GM19324 (cell line): ENCODE measurements around the gene PLEKHA8.

ENCODE experiments used
- ATAC-seq: cut with Tn5 transposase; IDR thresholded peaks from one replicate; pipeline ENCODE4 v1.9.1; 2021; ENCODE audit warnings: mild to moderate bottlenecking, moderate library complexity; ENCODE audit not compliant: unreplicated experiment, low FRiP score

Gene PLEKHA8

GRCh38 chr7:30028216-30028748 lies at the start of gene PLEKHA8:
PLEKHA8 (plus strand) TSS chr7:30028412; CDS start chr7:30028763, 351 bp downstream.
- peak; percentile 56 for ATAC-seq

- no peak for ATAC-seq
Measured at GRCh38 chr7:29980151-29980550, 48.1 kb upstream of the PLEKHA8 start.

GRCh38 chr7:29987083-29987482 lies 41.1 kb upstream of the PLEKHA8 start:
- ATAC-seq = no peak

GRCh38 chr7:29987811-29988317 lies 40.3 kb upstream of the PLEKHA8 start:
- no peak for ATAC-seq

GRCh38 chr7:29988424-29989256 lies 39.6 kb upstream of the PLEKHA8 start:
- peak; percentile 37 for ATAC-seq

GRCh38 chr7:29989257-29989995 lies 38.8 kb upstream of the PLEKHA8 start, which contains the start of gene SCRN1:
SCRN1 (minus strand) TSS chr7:29989801; CDS start chr7:29969067, 20,734 bp downstream.
- ATAC-seq = peak; percentile 45

DNA sequence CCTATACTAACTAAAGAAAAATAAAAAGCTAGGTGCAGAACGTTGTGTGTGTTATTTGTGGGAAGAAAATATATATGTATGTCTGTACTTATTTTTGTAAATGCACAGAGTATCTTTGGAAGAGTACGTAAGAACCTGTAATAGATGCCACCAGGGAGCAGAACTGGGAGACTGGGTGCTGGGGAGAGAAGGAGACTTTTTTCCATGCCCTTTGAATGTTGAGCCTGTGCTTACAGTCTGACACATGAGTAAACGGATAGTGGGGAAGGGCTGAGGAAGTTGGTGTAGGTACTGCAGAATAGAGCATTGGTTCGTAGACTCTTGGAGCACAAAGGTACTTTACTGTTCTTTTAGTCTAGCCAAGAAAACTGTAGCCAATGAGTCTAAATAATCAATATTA lies 37.3 kb upstream of the PLEKHA8 start:
- ATAC-seq = no peak

DNA sequence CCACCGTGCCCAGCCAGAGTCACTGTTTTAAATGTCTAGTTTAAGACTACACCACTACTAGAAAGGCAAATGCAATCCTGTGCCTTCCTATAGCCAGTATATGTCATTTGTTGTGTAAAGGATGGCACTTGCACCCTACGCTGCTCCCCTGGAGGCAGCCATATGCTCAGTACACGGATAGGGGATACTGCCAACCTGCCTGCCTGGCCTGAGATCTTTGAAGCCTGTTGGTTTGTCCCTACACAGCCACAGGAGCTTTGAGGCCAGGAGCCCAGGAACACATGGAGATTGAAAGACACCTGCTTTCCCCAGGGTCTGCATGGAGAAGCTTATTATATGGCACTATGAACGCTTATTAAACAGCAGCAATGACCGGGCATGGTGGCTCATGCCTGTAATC lies 36.3 kb upstream of the PLEKHA8 start:
- ATAC-seq = no peak

DNA sequence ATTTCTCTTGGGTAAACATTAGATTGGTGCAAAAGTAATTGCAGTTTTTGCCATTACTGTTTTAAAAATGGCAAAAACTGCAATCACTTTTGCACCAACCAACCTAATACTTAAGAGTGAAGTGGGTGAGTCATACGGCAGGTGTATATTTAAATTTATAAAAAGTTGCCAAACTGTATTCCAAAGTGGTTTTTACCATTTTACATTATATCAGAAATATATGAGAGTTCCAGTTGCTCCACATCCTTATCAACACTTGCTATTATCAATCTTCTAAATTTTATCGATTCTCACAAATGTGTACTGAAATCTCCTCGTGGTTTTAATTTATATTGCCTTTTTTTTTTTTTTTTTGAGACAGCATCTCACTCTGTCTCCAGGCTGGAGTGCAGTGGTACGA lies 35.1 kb upstream of the PLEKHA8 start:
- no peak for ATAC-seq

GRCh38 chr7:29995652-29996051 lies 32.6 kb upstream of the PLEKHA8 start:
- no peak for ATAC-seq

DNA sequence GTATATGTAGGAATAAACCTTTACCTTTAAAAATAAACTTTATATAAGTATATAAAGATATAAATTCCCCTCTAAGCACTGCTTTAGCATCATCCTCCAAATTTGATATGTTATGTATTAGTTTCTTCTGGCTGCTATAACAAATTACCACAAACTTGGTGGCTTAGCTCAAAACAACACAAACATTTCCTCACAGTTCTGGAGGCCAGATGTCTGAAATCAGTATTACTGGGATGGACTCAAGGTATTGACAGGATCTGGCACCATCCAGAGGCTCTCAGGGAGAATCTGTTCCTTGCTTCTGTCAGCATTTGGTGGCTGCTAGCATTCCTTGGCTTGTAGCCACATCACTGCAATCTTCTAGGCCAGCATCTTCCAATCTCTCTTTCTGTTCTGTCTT lies 31.9 kb upstream of the PLEKHA8 start:
- no peak for ATAC-seq

- ATAC-seq = no peak
Measured at GRCh38 chr7:29998489-29998888, 29.7 kb upstream of the PLEKHA8 start.

DNA sequence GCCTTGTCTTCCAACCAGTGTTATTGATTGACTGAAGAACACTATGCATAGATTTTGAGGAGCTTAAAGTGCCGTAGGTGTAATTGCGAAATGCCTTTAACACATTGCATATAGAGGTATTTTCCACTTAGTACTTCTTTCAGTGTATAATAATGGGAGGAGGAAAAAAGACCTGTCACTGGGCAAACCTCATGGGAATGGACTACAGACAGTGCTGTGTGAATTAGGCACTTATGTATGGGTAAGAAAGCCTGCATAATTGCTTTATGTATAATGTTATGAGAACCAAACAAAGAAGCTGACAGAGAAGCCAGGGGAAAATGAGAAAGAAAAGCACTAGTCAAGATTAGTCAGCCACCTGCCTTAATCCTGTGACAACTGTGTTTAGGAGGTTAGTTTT lies 26.2 kb upstream of the PLEKHA8 start:
- no peak for ATAC-seq

DNA sequence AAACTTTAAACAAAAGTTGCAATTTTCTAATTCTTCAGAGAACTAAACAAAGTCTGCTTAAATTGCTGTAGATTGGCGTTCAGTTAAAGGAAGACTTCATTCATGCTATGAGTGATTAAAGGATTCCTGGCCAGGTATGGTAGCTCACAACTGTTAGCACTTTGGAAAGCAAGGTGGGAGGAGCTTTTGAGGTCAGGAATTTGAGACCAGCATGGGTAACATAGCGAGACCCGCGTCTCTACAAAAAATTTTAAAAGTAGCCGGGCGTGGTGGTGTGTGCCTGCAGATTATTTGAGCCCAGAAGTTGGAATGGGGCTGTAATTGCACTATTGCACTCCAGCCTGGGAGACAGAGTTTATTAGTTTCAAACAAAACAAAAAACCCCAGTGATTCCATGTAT lies 25.1 kb upstream of the PLEKHA8 start:
- ATAC-seq = no peak

- ATAC-seq = no peak
Measured at GRCh38 chr7:30005464-30005863, 22.7 kb upstream of the PLEKHA8 start.

GRCh38 chr7:30010021-30010420 lies 18.2 kb upstream of the PLEKHA8 start:
- no peak for ATAC-seq

DNA sequence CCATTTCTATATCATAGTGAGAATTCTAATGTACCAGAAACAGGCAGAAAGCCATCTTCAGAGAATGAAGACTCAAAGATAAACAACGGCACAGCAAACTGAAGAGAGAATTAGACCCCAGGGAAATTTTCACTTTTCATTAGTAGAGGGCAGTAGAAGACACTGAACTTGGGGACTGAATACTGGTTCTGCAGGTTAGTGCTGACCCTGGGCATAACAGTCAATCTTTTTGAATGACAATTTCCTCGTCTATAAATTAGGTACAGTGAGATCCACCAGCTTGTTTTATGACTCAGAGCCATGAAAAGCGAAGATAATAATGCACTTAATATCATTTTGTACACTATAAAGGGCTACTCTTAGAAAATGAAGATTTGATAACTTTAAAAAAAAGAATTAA lies 15.5 kb upstream of the PLEKHA8 start:
- ATAC-seq = no peak

GRCh38 chr7:30018451-30018850 lies 9.8 kb upstream of the PLEKHA8 start:
- ATAC-seq = no peak

DNA sequence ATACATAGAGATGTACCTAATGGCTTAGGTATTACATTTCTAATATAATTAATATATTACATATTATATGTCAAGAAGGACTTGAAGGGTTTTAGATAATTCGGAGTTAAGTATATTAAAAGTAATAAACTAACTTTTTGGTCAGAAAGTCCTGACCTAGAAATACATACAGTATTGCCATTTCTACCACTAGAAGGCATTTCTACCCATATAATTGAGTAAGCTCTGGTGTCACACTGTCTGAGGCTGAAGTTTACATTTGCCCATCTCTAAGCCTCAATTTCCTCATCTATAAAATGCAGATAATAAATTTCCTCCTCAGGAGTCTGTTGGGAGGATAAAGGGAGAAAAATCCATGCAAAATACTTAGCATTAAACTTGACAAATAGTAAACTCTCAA lies 8.8 kb upstream of the PLEKHA8 start:
- ATAC-seq = no peak

- no peak for ATAC-seq
Measured at GRCh38 chr7:30019960-30020359, 8.3 kb upstream of the PLEKHA8 start.

GRCh38 chr7:30020535-30020934 lies 7.7 kb upstream of the PLEKHA8 start:
- no peak for ATAC-seq
